GM10847 (cell line): ENCODE measurements around the gene TAF11L4.
"Not testable (repeated sequence)": the region's sequence is repeated elsewhere in the genome, so short reads cannot be mapped to it uniquely, and the experiment has no call there.

Source experiments
- POLR2A ChIP-seq: IDR thresholded peaks from 2 replicates; pipeline ENCODE4 v1.6.1; 2011; ENCODE audit not compliant: insufficient read length; ENCODE audit errors: extremely low read depth

The TAF11L4 gene

DNA sequence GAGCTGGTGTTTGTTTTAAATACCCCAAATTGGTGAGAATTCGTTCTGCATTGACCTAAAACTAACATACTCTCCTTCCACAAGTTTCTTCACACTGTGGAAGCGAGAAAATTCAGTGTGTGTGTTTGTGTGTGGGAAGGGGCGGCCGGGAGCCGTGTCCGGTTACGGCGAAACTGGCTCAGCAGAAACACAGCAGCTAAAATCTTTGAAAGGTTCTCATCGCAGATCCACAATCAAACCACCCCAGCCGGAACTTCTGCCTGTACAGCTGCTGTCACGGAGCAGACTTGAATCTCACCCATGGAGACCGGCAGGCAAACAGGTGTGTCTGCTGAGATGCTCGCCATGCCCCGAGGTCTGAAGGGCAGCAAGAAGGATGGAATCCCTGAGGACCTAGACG is at the start of gene TAF11L4:
TAF11L4 (plus strand) TSS at position 301 of the 400 bp plus-strand sequence.
- TF ChIP-seq POLR2A, result not testable (repeated sequence)

GRCh38 chr5:17477043-17477442 is 44.6 kb upstream of the TAF11L4 start:
- TF ChIP-seq POLR2A, result no peak

- no peak for TF ChIP-seq POLR2A
Measured at GRCh38 chr5:17477573-17478265, 43.9 kb upstream of the TAF11L4 start.

GRCh38 chr5:17481378-17481777 is 40.2 kb upstream of the TAF11L4 start:
- TF ChIP-seq POLR2A, result no peak

DNA sequence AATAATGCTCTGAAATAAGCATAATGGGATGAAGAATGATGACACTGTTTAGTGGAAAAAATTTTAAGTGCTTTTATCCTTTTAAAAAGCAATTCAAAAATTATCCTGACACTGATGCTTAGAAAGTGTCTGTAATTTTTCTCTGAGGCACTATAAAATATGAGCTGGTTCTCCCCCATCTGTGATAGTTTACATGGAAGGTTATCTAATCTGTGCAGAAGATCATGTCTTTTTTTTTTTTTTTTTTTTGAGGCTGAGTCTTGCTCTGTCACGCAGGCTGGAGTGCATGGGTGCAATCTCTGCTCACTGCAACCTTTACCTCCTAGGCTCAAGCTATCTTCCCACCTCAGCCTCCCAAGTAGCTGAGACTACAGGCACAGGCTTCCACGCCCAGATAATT is 38.8 kb upstream of the TAF11L4 start:
- no peak for TF ChIP-seq POLR2A

DNA sequence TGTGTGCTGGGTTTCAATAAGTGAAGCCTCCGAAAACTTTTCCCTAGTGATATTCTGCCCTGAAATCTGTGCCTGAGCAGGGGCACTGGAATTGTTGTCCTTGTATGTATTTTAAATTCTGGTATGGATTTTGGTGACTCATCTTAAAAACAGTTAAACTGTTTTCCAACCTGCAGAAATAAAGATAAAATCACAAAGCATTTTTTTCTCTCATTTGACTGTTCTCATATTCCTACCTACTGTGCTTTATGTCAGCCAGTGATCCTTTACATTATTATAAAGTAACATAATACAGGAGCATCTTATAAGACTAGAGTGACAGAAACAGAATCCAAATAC is 34.5 kb upstream of the TAF11L4 start:
- no peak for TF ChIP-seq POLR2A

GRCh38 chr5:17492770-17493169 is 28.8 kb upstream of the TAF11L4 start:
- TF ChIP-seq POLR2A, result no peak

DNA sequence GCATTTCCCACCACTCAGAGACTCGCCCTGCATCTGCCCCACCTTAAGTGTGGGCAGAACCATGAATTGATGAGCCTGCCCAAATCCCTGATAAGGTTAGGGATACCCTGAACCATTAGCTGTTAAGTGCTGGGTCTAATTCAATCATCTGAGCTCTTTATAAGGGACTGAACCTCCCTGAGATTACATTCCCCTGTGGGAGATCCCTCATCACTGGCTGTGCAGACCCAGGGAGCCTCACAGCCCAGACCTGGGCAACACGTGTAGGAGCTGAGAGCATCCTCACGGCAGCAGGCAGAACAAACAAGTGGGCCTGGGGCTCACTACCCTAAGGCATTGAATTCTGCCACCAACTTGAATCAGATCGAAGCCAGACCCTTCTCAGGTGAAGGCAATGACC is 24.2 kb upstream of the TAF11L4 start:
- no peak for TF ChIP-seq POLR2A

- TF ChIP-seq POLR2A, result not testable (repeated sequence)
Measured at GRCh38 chr5:17497931-17498330, 23.7 kb upstream of the TAF11L4 start, which contains the start of gene TAF11L2. Gene TAF11L2 (plus strand): TSS chr5:17498231.

GRCh38 chr5:17511775-17512325 is 9.8 kb upstream of the TAF11L4 start:
- TF ChIP-seq POLR2A, result no peak

DNA sequence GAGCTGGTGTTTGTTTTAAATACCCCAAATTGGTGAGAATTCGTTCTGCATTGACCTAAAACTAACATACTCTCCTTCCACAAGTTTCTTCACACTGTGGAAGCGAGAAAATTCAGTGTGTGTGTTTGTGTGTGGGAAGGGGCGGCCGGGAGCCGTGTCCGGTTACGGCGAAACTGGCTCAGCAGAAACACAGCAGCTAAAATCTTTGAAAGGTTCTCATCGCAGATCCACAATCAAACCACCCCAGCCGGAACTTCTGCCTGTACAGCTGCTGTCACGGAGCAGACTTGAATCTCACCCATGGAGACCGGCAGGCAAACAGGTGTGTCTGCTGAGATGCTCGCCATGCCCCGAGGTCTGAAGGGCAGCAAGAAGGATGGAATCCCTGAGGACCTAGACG is 3.5 kb upstream of the TAF11L4 start, which contains the start of gene TAF11L3:
TAF11L3 (plus strand) TSS at position 301 of the 400 bp plus-strand sequence.
- TF ChIP-seq POLR2A, result not testable (repeated sequence)

- not testable (repeated sequence) for TF ChIP-seq POLR2A
Measured at GRCh38 chr5:17524935-17525334, 3.3 kb downstream of the TAF11L4 start, which contains the start of gene TAF11L5. Gene TAF11L5 (plus strand): TSS chr5:17525235.

DNA sequence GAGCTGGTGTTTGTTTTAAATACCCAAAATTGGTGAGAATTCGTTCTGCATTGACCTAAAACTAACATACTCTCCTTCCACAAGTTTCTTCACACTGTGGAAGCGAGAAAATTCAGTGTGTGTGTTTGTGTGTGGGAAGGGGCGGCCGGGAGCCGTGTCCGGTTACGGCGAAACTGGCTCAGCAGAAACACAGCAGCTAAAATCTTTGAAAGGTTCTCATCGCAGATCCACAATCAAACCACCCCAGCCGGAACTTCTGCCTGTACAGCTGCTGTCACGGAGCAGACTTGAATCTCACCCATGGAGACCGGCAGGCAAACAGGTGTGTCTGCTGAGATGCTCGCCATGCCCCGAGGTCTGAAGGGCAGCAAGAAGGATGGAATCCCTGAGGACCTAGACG is 6.8 kb downstream of the TAF11L4 start, which contains the start of gene TAF11L6:
TAF11L6 (plus strand) TSS at position 301 of the 400 bp plus-strand sequence.
- not testable (repeated sequence) for TF ChIP-seq POLR2A
